RPMI7951 (cell line): ENCODE data around the gene NAP1L4. TPM values are rescaled to one million over a fixed set of nuclear protein-coding genes. Genes with fewer than 3 reads are reported as not detected.
A peak's percentile ranks its signal among the peaks of the same experiment; 100 is the strongest.
"Not testable (repeated sequence)": the region's sequence is repeated elsewhere in the genome, so short reads cannot be mapped to it uniquely, and the experiment has no call there.

Experiments
- DNase-seq: peaks from one replicate; pipeline ENCODE4 v3.0.0-alpha.2; 2012; ENCODE audit warnings: low read depth
- total RNA-seq: library from RNA; depleted of rRNA; stranded (reverse); fragments of >200 nt; shearing (Covaris generic); gene quantifications from 2 replicates; pipeline ENCODE4 v1.2.3, GENCODE V29; 2014

The NAP1L4 gene
- total RNA-seq, 1 experiment from 2014 or later = 81.1 TPM

DNA sequence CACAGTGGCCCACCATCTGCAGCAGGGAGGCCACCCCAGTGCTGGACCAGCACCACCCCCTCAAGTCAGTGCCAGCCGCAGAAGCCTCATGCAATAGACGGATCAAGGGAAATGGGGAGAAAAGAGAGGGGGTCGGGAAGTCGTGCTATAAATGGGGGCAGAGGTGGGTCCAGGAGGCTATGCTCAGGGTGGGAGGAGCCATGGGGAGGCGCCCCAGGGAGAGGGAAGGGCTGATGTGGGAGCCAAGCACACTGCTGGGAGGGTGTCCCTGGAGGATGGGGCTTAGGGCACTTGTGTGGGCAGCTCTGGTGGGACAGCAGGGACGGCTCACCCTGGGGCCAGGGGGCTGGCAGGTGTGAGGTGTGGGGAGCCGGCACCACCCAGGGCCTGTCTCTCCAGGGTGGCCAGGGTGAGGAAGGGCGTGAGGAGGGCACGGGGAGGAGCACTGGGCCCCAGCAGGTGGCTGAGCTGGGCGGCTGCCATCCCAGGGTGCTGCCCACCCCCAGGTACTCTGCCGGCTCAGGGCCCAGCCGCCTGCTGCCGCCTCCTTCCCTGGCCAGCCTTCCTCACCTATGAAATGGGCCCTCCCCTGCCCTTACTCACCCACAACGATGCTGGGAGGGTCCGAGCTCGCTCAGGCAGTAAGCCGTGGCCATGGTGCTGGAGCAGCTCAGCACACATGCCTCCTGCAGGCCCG is 80.9 kb downstream of the NAP1L4 start:
- DNase-seq = no peak

- no peak for DNase-seq
These were observed 81.7 kb downstream of the NAP1L4 start for GRCh38 chr11:2910401-2910955.

- DNase-seq = no peak
These were observed 82.8 kb downstream of the NAP1L4 start for GRCh38 chr11:2909133-2909902.

GRCh38 chr11:2908130-2908529 is 84.0 kb downstream of the NAP1L4 start:
- DNase-seq = no peak

GRCh38 chr11:2905299-2905698 is 86.8 kb downstream of the NAP1L4 start:
- DNase-seq = not testable (repeated sequence)

GRCh38 chr11:2904153-2905052 is 87.7 kb downstream of the NAP1L4 start:
- no peak for DNase-seq

- DNase-seq = no peak
These were observed 88.5 kb downstream of the NAP1L4 start for GRCh38 chr11:2903672-2904011.

GRCh38 chr11:2902784-2903671 is 89.1 kb downstream of the NAP1L4 start:
- no peak for DNase-seq

DNA sequence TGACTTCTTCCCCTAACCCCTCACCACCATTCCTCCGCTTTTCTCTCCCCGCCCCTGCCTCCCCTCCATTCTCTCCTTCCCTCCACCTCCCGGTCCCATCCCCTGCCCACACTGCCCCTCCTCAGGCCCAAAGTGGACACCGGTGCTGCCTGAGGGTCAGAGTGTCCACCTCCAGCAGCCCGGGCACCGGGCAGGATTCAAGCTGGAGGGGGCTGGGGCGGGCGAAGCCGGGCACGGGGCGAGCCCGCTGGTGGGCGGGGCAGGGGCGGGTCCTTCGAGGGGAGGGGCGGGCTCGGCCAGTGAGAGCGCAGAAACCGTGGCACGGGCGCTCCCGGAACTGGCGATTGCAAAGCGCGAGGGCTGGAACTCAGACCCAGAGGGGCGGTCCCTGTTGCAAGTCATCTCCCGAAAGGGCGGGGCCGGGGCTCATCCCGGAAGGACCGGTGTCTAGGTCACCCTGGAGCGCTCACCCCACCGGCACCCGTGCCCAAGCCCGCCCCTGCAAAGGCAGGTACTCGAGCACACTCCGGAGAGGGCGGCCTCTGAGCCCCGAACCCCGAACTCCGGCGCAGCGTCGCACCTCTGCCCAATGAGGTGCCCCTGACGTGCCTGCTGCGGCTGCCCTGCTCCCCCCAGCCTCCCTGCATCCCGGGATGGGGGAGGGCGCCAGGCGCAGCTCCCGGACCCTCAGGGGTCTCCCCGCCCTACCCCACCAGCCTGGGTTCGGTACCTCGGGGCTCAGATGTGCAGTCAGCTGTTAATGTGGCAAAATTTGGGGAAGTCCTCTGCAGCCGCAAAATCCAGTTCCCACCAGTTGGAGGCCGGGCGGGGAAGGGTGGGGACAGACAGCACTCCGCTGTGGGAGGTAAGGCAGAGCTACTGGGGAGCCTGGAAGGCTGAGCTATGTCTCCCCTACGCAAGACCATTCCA is 90.0 kb downstream of the NAP1L4 start:
- DNase-seq = peak; percentile 89

- no peak for DNase-seq
These were observed 90.8 kb downstream of the NAP1L4 start for GRCh38 chr11:2901196-2901796.

DNA sequence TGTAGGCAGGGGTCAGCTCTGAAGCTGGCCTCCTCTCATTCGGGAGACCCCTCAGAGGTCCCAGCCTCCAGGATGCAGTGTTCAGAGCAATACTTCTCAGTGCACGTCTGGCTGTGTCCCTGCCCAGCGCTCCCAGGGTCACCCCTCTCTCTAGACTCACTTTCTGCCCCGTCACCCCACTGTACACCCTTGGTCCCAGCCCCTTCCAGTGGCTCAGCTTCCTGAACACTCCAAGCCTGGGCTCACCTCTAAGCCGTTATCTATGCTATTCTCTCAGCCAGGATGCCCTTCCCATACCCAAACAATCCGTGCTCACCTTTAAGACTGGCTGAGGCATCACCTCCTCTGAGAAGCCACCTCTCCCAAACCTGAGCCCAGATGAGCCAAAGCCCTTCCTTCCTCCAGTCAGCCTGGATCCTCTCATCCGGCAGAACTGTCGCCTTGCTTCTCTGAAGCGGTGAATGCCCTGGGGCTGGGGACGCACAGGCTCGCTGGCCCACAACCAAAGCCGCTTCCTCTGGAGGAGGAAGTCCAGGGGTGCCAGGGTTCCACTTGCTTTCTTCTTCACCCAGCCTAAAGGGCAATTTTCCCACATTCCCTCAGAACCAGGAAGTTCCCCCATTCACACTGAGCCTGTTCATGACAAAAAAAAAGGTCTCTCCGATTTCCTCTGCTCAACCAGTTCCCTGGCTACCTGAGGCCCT is 92.9 kb downstream of the NAP1L4 start:
- peak; percentile 81 for DNase-seq

GRCh38 chr11:2898366-2899079 is 93.6 kb downstream of the NAP1L4 start:
- DNase-seq = peak; percentile 91

DNA sequence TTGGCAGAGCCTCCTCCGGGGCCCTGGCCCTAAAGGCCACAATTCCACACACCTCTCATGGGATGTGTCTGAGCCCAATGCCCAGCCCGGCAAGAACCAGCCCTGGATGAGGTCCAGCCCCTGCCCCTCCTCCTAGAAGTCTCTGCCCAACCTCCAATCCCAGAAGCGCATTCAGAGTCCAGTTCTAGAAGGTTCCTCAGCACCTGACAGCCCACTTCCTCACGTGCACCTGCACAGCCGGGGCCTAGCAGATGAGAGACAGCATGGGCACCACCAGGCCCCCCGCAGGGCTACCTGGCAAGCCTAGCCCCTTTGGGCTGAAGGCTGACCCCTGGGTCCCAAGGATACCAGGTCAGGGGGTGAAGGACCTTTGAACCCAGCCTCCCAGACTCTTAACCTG is 95.1 kb downstream of the NAP1L4 start:
- DNase-seq = no peak

DNA sequence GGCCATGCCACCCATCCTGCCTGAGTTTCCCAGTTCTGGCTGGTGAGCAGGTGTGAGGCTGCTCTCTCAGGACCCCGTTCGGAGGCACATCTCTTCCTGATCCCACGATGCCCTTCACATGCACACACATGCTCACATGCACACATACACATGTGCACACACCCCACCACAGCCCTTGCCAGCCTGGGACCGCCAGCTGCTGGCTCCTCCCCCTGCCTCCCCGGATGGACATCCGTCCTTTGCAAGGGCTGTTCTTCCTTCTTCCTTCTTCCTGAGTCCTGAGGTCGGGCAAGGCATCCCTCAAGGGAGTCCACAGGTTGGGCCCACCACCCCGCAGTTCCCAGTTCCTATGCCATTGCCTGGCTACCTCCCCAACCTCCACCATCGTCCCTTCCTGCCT is 96.1 kb downstream of the NAP1L4 start:
- no peak for DNase-seq
